Activated T-cell treated with anti-CD3 and anti-CD28 coated beads, Interleukin-2, amount 50 U/mL, for 48 hours (primary cell): ENCODE results near the gene C2orf80.
"Not testable (repeated sequence)": the region's sequence is repeated elsewhere in the genome, so short reads cannot be mapped to it uniquely, and the experiment has no call there.

ENCODE experiments used
- DNase-seq, 2 experiments: peaks; one replicate each; pipeline ENCODE4 v3.0.0-alpha.2; 2020

C2orf80 gene

GRCh38 chr2:208189810-208190503 is at the start of gene C2orf80:
Gene C2orf80 (minus strand): TSS chr2:208190030. CDS start chr2:208186986, 3,044 bp downstream.
- DNase-seq, result no peak

DNA sequence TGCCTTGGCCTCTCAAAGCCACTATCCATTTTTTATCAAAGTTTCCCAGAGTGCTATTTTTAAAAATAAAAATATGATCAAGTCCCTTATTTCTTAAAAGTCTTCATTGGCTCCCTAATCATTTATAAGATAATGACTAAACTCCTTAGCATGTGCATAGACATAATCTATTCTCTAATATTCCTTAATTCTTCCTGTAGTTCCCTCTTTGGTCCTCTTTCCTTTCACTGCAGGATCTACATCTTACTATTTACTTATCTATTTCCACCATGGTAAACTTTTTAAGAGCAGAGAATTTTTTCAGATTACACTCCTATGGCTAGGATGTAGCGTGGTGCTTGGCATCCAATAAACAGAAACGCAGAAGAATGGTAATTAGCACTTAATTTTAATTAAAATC is 46.0 kb upstream of the C2orf80 start:
- no peak for DNase-seq

DNA sequence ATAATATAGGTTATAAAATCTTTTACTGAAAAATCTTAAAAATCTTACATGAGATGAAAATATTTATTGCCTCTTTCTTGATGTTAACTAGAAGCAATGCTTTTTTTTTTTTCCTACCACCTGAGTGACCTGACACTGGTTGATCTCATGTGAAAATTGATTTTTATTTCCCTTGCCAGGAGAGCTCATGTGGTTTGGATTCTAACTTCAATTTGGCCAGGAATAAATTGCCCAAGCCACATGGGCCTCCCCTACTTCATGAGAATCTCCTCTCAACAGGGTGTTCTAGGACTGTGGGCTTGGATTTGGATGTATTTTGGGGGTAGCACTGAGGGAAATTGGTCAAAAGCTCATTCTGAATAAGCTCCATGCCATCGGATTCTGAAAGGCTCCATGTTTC is 45.0 kb upstream of the C2orf80 start:
- no peak for DNase-seq

GRCh38 chr2:208228476-208228875 is 38.6 kb upstream of the C2orf80 start:
- DNase-seq, result no peak

DNA sequence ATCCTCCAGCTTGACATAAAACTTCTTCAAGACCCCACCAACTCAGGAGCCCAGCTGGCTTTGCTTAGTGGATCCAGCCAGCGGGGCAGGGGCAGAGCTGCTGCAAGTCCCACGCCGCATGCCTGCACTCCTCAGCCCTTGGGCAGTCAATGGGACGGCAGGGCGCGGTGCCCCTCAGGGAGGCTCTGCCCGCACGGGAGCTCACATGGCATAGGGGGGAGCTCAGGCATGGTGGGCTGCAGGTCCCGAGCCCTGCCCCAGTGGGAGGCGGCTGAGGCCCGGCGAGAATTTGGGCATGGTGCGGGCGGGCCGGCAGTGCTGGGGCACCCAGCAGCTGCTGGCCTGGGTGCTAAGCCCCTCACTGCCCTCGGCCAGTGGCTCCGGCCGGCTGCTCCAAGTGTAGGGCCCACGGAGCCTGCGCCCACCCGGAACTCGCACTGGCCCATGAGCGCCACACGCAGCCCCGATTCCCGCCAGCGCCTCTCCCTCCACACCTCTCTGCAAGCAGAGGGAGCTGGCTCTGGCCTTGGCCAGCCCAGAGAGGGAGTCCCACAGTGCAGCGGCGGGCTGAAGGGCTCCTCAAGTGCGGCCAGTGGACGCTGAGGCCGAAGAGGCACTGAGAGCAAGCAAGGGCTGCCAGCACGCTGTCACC is 37.9 kb upstream of the C2orf80 start:
- DNase-seq, result no peak

DNA sequence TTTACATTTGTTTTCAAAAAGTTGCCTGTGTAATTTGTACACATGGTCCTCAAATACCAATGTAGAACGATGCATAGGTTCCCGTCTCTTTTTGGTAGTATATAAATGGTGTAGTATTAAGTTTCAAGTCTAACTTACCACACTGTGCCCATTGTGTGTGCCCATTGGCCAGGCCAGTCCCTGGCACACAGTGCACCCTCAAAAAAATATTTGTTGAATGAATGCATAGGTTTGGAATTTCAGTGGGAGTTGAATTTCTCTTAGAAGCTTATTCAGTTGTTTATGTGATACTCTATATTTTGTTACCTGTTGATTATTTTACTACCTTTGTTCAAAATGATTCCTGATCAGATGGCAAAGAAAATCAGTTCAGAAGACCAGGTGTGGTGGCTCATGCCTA is 35.0 kb upstream of the C2orf80 start:
- DNase-seq, result no peak

DNA sequence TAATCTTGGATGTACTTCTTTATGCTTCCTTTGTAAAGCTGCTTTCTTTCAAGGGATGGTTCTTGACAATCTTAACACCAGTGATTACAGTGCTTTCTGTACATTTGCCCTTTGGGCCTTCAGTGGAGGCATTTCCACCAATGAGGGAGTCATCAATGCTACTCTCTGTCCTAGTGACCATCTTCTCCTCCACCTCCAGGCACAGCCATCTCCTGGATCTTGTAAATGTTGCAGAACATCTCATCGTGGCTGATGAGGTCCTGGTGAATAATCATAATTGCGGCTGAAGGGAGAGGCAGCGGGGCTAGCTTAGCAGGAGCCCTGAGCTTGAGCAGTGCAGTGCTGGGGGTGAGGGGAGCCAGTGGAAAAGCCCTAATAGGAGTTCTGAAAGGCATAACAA is 32.5 kb upstream of the C2orf80 start:
- DNase-seq, result no peak

GRCh38 chr2:208221873-208222272 is 32.0 kb upstream of the C2orf80 start:
- not testable (repeated sequence) for DNase-seq

DNA sequence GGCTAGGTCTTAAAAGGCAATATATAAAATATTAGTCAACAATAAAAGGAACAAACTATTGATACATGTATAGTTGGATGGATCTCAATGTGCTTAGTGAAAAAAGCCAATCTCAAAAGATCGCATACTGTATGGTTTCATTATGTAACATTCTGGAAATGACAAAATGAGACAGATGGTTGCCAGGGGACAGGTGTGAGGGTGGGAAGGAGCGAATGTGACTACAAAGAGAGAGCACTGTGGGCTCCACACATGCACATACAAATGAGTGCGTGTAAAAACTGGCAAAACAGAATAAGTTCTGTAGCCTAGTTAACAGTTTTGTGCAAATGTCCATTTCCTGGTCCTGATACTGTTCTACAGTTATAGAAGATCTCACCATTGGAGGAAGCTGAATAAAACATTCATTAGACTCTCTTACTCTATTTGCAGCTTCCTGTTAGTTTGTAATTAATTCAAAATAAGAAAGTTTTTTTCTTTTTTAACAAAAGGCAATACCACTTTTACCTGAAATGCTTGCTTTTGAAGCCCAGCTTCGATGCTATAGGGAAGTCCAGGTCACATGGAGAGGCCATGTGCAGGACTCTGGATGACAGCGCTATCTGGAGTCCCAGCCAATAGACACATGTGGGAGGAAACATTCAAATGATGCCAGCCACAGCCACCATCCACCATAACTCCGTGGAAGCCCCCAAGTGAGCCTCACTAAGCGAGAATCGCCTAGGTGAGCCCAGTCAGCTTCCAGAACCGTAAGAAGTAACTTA is 21.0 kb upstream of the C2orf80 start:
- no peak for DNase-seq

DNA sequence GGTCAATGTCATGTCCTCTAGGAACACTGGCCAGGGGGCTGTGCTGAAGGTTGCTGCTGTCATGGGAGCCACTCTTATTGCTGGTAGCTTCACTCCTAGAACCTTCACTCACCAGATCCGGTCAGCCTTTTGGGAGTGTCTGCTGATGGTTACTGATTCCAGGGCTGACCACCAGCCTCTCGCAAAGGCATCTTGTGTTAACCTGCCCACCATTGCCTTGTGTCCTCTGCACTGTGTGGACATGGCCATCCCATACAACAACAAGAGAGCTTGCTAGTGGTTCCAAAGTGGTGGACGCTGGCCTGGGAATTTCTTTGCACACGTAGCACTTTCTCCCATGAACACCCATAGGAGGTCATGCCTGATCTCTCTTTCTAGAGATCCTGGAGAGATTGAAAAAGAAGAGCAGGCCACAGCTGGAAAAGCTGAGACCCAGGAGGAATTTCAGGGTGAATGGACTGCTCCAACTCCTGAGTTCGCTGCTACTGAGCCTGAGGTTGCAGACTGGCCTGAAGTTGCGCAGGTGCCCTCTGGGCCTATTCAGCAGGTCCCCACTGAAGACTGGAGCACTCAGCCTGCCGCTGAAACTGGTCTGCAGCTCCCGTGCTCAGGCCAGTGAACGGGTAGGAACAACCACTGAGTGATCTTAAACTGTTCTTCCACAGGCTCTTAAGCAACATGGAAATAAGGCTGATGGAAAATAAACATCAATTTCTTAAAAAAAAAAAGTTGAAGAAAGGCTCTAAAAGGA is 18.7 kb upstream of the C2orf80 start:
- DNase-seq, result no peak

DNA sequence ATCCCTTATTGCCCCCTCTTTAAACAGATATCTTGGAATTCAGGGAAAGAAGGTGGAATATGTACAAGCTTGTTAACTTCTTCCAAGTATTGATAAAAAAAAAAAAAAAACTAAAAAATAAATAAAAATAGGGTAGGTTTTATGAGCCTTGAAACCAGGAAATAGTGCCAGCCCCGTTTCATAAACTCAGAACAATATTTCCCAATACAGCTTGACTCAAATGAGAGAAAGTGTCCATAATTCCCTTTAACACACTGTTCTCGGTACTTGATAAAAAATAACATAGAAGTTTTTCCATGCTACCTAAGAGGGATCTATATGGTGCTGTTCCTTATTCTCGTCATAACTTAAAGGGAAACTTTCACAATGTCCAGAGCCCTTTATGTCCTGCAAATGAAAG is 17.9 kb upstream of the C2orf80 start:
- no peak for DNase-seq

DNA sequence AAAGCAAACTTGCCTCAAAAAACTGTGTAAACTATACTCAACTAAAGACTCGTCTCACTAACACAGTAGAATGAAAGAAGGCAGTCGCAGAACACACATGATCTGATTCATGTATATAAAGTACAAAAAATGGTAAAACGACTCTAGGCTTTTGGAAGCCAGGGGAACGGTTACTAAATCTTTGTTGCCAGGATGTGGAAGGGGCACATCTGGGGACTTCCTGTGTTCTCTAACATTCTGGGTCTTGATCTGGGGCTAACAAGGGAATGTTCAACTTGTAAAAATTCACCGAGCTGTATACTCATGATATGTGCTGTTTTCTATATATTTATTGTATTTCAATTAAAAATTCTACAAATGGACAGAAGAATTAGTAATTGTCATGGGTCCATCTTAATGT is 14.3 kb upstream of the C2orf80 start:
- no peak for DNase-seq

DNA sequence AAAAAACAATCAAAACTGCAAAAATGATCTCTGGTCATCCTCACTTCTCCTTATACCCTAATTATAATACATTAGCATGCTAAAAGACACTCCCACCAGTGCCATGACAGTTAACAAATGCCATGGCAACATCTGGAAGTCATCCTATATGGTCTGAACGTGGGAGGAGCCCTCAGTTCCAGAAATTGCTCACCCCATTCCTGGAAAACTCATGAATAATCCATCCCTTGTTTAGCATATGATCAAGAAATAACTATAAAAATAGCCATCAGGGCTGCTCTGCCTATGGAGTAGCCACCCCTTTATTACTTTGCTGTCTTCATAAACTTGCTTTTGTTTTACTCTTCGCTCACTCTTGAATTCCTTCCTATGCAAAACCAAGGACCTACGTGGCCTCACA is 5.7 kb upstream of the C2orf80 start:
- no peak for DNase-seq

DNA sequence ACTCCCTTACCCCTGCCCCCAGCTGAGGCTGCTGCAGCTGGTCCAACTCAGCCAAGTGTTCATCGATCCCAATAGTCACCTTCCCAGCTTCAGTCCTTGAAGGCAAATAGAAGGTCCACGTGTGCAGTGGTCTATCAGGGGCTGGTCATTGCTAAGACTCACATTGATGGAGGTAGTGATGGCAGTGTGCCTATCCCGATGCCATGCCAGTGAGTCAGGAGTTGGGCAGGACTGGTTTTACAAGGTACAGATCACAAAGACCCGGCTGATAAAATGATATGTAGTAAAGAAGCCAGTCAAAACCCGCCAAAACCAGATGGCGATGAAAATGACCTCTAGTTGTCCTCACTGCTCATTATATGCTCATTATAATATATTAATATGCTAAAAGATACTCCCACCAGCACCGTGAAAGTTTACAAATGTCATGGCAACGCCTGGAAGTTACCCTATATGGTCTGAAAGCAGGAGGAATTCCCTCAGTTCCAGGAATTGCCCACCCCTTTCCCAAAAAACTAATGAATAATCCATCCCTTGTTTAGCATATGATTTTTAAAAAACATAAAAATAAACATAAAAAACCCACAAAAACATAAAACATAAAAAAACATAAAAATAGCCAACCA is 2.9 kb upstream of the C2orf80 start:
- DNase-seq, result no peak

- DNase-seq, result no peak
These were observed 591 bp downstream of the C2orf80 start for GRCh38 chr2:208189069-208189809.

- DNase-seq, result no peak
These were observed 2.9 kb downstream of the C2orf80 start for GRCh38 chr2:208186893-208187292.

DNA sequence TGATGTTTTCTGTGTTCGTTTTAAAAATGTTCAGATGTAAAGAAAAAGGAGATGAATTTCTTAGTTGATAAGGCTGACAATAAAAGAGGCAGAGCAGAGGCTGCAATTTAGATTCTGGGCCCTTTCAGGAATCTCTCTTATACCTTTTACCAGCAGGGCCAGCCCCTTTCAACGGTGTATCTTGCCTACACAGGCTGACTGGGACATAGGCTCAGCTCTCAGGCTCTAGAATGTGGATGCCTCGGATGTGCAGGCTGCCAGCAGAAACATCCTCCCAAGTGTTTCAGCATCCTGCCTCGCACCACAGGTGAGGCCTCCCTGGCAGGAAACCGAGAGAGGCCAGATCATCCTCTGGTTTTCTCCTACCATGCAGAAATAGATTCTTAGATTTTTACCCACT is 3.4 kb downstream of the C2orf80 start:
- no peak for DNase-seq

GRCh38 chr2:208183972-208184705 is 5.7 kb downstream of the C2orf80 start:
- DNase-seq, result no peak

GRCh38 chr2:208183526-208183925 is 6.3 kb downstream of the C2orf80 start:
- no peak for DNase-seq

GRCh38 chr2:208182835-208183234 is 7.0 kb downstream of the C2orf80 start:
- no peak for DNase-seq

GRCh38 chr2:208179028-208179609 is 10.7 kb downstream of the C2orf80 start:
- DNase-seq, result no peak
